GM23338 (cell line): ENCODE data around the gene GABRB3. TPM values are rescaled to one million over a fixed set of nuclear protein-coding genes. Genes with fewer than 3 reads are reported as not detected.

Source experiments
- ATAC-seq: fragments of 200-7000 bp; cut with Tn5 transposase; 3 replicates; pipeline ENCODE4 v1.9.1; 2020
- DNase-seq: peaks from one replicate; pipeline ENCODE4 v3.0.0-alpha.2; 2015; ENCODE audit warnings: low spot score
- H2AFZ ChIP-seq: fragments of 200-600 bp; sonication (generic); 2 replicates; pipeline ENCODE4 v1.8.0; 2016; ENCODE audit warnings: antibody characterized with exemption, mild to moderate bottlenecking, moderate library complexity
- H3F3A ChIP-seq: fragments of 200-600 bp; sonication (generic); replicated peaks from 2 replicates; pipeline ENCODE4 v1.8.0; 2017; ENCODE audit warnings: antibody characterized with exemption, mixed run types, low read depth
- H3K27ac ChIP-seq: fragments of 200-600 bp; sonication (generic); 2 replicates; pipeline ENCODE4 v1.6.1; 2016; ENCODE audit warnings: low read depth
- H3K27me3 ChIP-seq: fragments of 200-600 bp; sonication (generic); 2 replicates; pipeline ENCODE4 v1.8.0; 2016; ENCODE audit warnings: mild to moderate bottlenecking, mixed run types, moderate library complexity; ENCODE audit not compliant: insufficient read depth
- H3K36me3 ChIP-seq: fragments of 200-600 bp; sonication (generic); 2 replicates; pipeline ENCODE4 v1.8.0; 2016; ENCODE audit warnings: mild to moderate bottlenecking; ENCODE audit not compliant: insufficient read depth
- H3K4me1 ChIP-seq: fragments of 200-600 bp; sonication (generic); 2 replicates; pipeline ENCODE4 v1.8.0; 2016; ENCODE audit warnings: mild to moderate bottlenecking, moderate library complexity; ENCODE audit not compliant: insufficient read depth
- H3K4me2 ChIP-seq: fragments of 200-600 bp; sonication (generic); 2 replicates; pipeline ENCODE4 v1.7.1; 2017; ENCODE audit warnings: mixed run types
- H3K4me3 ChIP-seq: fragments of 200-600 bp; sonication (generic); 2 replicates; pipeline ENCODE4 v1.6.1; 2016; ENCODE audit warnings: mixed run types
- H3K79me2 ChIP-seq: fragments of 200-600 bp; sonication (generic); replicated peaks from 2 replicates; pipeline ENCODE4 v1.8.0; 2017; ENCODE audit warnings: mild to moderate bottlenecking; ENCODE audit not compliant: insufficient read depth
- H3K9me2 ChIP-seq: fragments of 200-600 bp; sonication (generic); 2 replicates; pipeline ENCODE4 v1.8.0; 2017; ENCODE audit not compliant: insufficient read depth
- H4K20me1 ChIP-seq: fragments of 200-600 bp; sonication (generic); replicated peaks from 2 replicates; pipeline ENCODE4 v1.8.0; 2017; ENCODE audit warnings: mild to moderate bottlenecking; ENCODE audit not compliant: insufficient read depth
- H3K27ac Mint-ChIP-seq: 2 replicates; pipeline ENCODE4 v1.8.0; 2020; ENCODE audit warnings: inconsistent platforms, mild to moderate bottlenecking, moderate library complexity, mixed read lengths
- H3K27me3 Mint-ChIP-seq: 3 replicates; pipeline ENCODE4 v1.8.0; 2022; ENCODE audit warnings: low read depth, mild to moderate bottlenecking, moderate library complexity, mixed read lengths, inconsistent platforms; ENCODE audit not compliant: insufficient read depth, poor library complexity
- H3K36me3 Mint-ChIP-seq: 3 replicates; pipeline ENCODE4 v1.8.0; 2021; ENCODE audit warnings: low read depth, mild to moderate bottlenecking, inconsistent platforms, moderate library complexity, mixed read lengths
- H3K4me1 Mint-ChIP-seq: 3 replicates; pipeline ENCODE4 v1.8.0; 2020; ENCODE audit warnings: mild to moderate bottlenecking, inconsistent platforms, mixed read lengths
- H3K4me3 Mint-ChIP-seq: 3 replicates; pipeline ENCODE4 v1.8.0; 2021; ENCODE audit warnings: moderate library complexity, mild to moderate bottlenecking, inconsistent platforms, mixed read lengths
- H3K9me3 Mint-ChIP-seq: 3 replicates; pipeline ENCODE4 v1.8.0; 2020; ENCODE audit warnings: moderate library complexity, mild to moderate bottlenecking, inconsistent platforms, mixed read lengths
- JUNB ChIP-seq: IDR thresholded peaks from one replicate; pipeline ENCODE4 v1.6.1; 2016; ENCODE audit warnings: antibody characterized with exemption; ENCODE audit not compliant: unreplicated experiment
- NANOG ChIP-seq: IDR thresholded peaks from 2 replicates; pipeline ENCODE4 v1.6.1; 2016; ENCODE audit warnings: antibody characterized with exemption, borderline replicate concordance
- STAT1 ChIP-seq: IDR thresholded peaks from one replicate; pipeline ENCODE4 v1.6.1; 2016; ENCODE audit warnings: antibody characterized with exemption; ENCODE audit not compliant: unreplicated experiment
- ZNF114 ChIP-seq: fragments of 250-450 bp; sonication (Bioruptor Pico); IDR thresholded peaks from 2 replicates; pipeline ENCODE4 v1.5.0; 2020; ENCODE audit warnings: mild to moderate bottlenecking, moderate library complexity
- ZNF331 ChIP-seq: fragments of 250-450 bp; sonication (Bioruptor Pico); IDR thresholded peaks from 2 replicates; pipeline ENCODE4 v1.5.0; 2020; ENCODE audit warnings: low read depth, mild to moderate bottlenecking, moderate library complexity
- polyA plus RNA-seq: library from polyadenylated mRNA; unstranded; fragments of >200 nt; fragmentation: Nextera tagmentation; extraction: Ambion mirVana; gene quantifications from 2 replicates; pipeline ENCODE4 v1.2.1, GENCODE V29; 2016
- total RNA-seq: library from RNA; depleted of rRNA; stranded (reverse); fragments of >200 nt; shearing (Covaris generic); gene quantifications from 2 replicates; pipeline ENCODE4 v1.2.3, GENCODE V29; 2014
- TF ChIP-seq, protein P1 (sequence below): IDR thresholded peaks from 2 replicates; pipeline ENCODE4 v1.6.1; 2016; ENCODE audit warnings: antibody characterized with exemption
- TF ChIP-seq, protein P2 (sequence below): fragments of 250-450 bp; sonication (Bioruptor Pico); IDR thresholded peaks from 2 replicates; pipeline ENCODE4 v1.5.0; 2020; ENCODE audit warnings: mild to moderate bottlenecking, moderate library complexity
- TF ChIP-seq, protein P3 (sequence below): IDR thresholded peaks from one replicate; pipeline ENCODE4 v1.6.1; 2018; ENCODE audit warnings: antibody characterized with exemption; ENCODE audit not compliant: unreplicated experiment

The GABRB3 gene
- total and polyA plus RNA-seq, 2 experiments from 2014 or later = 56.5 to 131 TPM

DNA sequence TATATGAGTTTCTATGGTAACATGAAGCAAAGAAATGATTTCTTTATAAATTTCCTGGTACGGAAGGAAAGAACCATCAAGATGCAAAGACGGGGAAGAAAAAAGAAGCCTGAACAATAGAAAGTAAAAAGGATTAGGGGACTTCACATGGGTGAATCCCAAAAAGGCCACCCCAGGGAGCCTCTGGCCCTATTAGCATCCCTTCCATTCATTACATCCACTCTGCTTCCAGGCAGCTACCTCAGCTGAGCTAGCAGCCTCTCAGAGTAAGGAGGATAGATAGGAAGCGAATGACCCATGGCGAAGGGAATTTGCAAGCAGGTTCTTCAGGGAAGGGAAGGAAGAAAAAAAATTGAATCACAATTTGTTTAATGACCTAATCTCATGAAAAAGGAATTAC lies 81.6 kb downstream of the GABRB3 start:
- H3K27ac Mint-ChIP-seq = peak overlapping the region; percentile 60
- H3K4me1 ChIP-seq = peaks cover 55% of the 10 kb centered on the region
- peaks cover 62% of the 10 kb centered on the region for H3K4me1 Mint-ChIP-seq
- H3K36me3 Mint-ChIP-seq = peaks cover 31% of the 10 kb centered on the region
- H3K4me2 ChIP-seq = peak overlapping the region; percentile 50
- DNase-seq (peak; percentile 87), ATAC-seq (peak; percentile 99)
- peaks cover 18% of the 10 kb centered on the region for H3K27me3 Mint-ChIP-seq
- TF ChIP-seq ZNF114 (CRISPR knock-in tag) (no peak), ZNF331 (CRISPR knock-in tag) (no peak), STAT1 (no peak), NANOG (peak; percentile 56; the same call in 1 of the 2 replicates), JUNB (no peak)
- TF ChIP-seq, protein P1, sequence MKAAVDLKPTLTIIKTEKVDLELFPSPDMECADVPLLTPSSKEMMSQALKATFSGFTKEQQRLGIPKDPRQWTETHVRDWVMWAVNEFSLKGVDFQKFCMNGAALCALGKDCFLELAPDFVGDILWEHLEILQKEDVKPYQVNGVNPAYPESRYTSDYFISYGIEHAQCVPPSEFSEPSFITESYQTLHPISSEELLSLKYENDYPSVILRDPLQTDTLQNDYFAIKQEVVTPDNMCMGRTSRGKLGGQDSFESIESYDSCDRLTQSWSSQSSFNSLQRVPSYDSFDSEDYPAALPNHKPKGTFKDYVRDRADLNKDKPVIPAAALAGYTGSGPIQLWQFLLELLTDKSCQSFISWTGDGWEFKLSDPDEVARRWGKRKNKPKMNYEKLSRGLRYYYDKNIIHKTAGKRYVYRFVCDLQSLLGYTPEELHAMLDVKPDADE = no peak
- TF ChIP-seq, protein P2, sequence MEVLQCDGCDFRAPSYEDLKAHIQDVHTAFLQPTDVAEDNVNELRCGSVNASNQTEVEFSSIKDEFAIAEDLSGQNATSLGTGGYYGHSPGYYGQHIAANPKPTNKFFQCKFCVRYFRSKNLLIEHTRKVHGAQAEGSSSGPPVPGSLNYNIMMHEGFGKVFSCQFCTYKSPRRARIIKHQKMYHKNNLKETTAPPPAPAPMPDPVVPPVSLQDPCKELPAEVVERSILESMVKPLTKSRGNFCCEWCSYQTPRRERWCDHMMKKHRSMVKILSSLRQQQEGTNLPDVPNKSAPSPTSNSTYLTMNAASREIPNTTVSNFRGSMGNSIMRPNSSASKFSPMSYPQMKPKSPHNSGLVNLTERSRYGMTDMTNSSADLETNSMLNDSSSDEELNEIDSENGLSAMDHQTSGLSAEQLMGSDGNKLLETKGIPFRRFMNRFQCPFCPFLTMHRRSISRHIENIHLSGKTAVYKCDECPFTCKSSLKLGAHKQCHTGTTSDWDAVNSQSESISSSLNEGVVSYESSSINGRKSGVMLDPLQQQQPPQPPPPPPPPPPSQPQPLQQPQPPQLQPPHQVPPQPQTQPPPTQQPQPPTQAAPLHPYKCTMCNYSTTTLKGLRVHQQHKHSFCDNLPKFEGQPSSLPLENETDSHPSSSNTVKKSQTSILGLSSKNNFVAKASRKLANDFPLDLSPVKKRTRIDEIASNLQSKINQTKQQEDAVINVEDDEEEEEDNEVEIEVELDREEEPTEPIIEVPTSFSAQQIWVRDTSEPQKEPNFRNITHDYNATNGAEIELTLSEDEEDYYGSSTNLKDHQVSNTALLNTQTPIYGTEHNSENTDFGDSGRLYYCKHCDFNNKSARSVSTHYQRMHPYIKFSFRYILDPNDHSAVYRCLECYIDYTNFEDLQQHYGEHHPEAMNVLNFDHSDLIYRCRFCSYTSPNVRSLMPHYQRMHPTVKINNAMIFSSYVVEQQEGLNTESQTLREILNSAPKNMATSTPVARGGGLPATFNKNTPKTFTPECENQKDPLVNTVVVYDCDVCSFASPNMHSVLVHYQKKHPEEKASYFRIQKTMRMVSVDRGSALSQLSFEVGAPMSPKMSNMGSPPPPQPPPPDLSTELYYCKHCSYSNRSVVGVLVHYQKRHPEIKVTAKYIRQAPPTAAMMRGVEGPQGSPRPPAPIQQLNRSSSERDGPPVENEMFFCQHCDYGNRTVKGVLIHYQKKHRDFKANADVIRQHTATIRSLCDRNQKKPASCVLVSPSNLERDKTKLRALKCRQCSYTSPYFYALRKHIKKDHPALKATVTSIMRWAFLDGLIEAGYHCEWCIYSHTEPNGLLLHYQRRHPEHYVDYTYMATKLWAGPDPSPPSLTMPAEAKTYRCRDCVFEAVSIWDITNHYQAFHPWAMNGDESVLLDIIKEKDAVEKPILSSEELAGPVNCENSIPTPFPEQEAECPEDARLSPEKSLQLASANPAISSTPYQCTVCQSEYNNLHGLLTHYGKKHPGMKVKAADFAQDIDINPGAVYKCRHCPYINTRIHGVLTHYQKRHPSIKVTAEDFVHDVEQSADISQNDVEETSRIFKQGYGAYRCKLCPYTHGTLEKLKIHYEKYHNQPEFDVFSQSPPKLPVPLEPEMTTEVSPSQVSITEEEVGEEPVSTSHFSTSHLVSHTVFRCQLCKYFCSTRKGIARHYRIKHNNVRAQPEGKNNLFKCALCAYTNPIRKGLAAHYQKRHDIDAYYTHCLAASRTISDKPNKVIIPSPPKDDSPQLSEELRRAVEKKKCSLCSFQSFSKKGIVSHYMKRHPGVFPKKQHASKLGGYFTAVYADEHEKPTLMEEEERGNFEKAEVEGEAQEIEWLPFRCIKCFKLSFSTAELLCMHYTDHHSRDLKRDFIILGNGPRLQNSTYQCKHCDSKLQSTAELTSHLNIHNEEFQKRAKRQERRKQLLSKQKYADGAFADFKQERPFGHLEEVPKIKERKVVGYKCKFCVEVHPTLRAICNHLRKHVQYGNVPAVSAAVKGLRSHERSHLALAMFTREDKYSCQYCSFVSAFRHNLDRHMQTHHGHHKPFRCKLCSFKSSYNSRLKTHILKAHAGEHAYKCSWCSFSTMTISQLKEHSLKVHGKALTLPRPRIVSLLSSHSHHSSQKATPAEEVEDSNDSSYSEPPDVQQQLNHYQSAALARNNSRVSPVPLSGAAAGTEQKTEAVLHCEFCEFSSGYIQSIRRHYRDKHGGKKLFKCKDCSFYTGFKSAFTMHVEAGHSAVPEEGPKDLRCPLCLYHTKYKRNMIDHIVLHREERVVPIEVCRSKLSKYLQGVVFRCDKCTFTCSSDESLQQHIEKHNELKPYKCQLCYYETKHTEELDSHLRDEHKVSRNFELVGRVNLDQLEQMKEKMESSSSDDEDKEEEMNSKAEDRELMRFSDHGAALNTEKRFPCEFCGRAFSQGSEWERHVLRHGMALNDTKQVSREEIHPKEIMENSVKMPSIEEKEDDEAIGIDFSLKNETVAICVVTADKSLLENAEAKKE = peak; percentile 94
- TF ChIP-seq, protein P3, sequence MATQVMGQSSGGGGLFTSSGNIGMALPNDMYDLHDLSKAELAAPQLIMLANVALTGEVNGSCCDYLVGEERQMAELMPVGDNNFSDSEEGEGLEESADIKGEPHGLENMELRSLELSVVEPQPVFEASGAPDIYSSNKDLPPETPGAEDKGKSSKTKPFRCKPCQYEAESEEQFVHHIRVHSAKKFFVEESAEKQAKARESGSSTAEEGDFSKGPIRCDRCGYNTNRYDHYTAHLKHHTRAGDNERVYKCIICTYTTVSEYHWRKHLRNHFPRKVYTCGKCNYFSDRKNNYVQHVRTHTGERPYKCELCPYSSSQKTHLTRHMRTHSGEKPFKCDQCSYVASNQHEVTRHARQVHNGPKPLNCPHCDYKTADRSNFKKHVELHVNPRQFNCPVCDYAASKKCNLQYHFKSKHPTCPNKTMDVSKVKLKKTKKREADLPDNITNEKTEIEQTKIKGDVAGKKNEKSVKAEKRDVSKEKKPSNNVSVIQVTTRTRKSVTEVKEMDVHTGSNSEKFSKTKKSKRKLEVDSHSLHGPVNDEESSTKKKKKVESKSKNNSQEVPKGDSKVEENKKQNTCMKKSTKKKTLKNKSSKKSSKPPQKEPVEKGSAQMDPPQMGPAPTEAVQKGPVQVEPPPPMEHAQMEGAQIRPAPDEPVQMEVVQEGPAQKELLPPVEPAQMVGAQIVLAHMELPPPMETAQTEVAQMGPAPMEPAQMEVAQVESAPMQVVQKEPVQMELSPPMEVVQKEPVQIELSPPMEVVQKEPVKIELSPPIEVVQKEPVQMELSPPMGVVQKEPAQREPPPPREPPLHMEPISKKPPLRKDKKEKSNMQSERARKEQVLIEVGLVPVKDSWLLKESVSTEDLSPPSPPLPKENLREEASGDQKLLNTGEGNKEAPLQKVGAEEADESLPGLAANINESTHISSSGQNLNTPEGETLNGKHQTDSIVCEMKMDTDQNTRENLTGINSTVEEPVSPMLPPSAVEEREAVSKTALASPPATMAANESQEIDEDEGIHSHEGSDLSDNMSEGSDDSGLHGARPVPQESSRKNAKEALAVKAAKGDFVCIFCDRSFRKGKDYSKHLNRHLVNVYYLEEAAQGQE = no peak
- H3K4me3 ChIP-seq = peak overlapping the region; percentile 24
- peak overlapping the region; percentile 87 for H3K27ac ChIP-seq
- H2AFZ ChIP-seq = no peak overlapping the region
- peaks cover 6% of the 10 kb centered on the region; the same call in 1 of the 2 replicates for H3F3A ChIP-seq
- H3K4me3 Mint-ChIP-seq = peak overlapping the region; percentile 30; the same call in 2 of the 3 replicates
- H4K20me1 ChIP-seq = no peaks in the 10 kb centered on the region
- H3K36me3 ChIP-seq = peaks cover 6% of the 10 kb centered on the region; the same call in 1 of the 2 replicates
- H3K9me2 ChIP-seq = no peaks in the 10 kb centered on the region
- H3K79me2 ChIP-seq = peaks cover 81% of the 10 kb centered on the region
- no peaks in the 10 kb centered on the region for H3K27me3 ChIP-seq
- peaks cover 24% of the 10 kb centered on the region for H3K9me3 Mint-ChIP-seq
